Spleen (tissue), 7 donors: Measurements from ENCODE around the gene ZNF467.

ENCODE experiments used
- POLR2A ChIP-seq, 3 donors: fragments of 450-650 bp; IDR thresholded peaks; one replicate each; pipeline ENCODE4 v1.5.1; 2017; ENCODE audit warnings: antibody characterized with exemption in 3 of 3, mild to moderate bottlenecking in 1 of 3
- TF ChIP-seq, protein P1 (sequence below), 11 experiments: fragments of 200-600 bp in 7 of 11; fragments of 450-650 bp in 4 of 11; sonication (generic) in 4 of 11; IDR thresholded peaks in 8 of 11; conservative IDR thresholded peaks in 3 of 11; 1 replicate in 7 of 11; 2 replicates in 4 of 11; pipeline versions ENCODE4 v1.4.0 to v1.8.0; 2016 to 2021; ENCODE audit warnings: antibody characterized with exemption in 11 of 11, inconsistent platforms in 4 of 11, mild to moderate bottlenecking in 1 of 11
- donor health status: DM: no; HTN: no; CAD: no; lungs with moderate emphysema.
- donor health status: DM: no; HTN: no; CAD: no.
- donor health status: DM: no; HTN: no; CAD: no.

DNA sequence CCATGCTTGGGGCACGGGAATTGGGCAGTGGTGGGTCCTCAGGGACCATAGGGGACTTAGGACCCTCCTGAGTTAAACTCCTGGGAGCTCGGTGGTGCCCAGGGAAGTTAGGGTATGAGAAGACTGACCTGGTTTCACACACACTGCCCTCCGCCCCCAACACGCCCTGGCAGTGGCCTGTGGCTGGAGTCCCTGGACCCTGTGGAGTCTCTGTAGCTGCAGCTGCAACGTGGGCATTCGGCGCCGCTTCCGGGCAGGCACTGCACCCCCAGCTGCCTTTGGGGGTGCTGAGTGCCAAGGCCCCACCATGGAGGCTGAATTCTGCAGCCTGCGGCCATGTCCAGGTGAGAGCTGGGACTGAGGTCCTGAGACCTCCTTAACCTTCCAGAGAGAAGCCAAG lies 34.9 kb upstream of the ZNF467 start:
- TF ChIP-seq POLR2A (IDR thresholded peaks at IDR 0.05), result no peak
- TF ChIP-seq, protein P1, sequence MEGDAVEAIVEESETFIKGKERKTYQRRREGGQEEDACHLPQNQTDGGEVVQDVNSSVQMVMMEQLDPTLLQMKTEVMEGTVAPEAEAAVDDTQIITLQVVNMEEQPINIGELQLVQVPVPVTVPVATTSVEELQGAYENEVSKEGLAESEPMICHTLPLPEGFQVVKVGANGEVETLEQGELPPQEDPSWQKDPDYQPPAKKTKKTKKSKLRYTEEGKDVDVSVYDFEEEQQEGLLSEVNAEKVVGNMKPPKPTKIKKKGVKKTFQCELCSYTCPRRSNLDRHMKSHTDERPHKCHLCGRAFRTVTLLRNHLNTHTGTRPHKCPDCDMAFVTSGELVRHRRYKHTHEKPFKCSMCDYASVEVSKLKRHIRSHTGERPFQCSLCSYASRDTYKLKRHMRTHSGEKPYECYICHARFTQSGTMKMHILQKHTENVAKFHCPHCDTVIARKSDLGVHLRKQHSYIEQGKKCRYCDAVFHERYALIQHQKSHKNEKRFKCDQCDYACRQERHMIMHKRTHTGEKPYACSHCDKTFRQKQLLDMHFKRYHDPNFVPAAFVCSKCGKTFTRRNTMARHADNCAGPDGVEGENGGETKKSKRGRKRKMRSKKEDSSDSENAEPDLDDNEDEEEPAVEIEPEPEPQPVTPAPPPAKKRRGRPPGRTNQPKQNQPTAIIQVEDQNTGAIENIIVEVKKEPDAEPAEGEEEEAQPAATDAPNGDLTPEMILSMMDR (IDR thresholded peaks at IDR 0.05 in 8 of 11, conservative IDR thresholded peaks at IDR 0.05 in 3 of 11), result no peak
